Stomach (tissue), 9 donors: ENCODE data around the gene NRSN2. TPM values are rescaled to one million over a fixed set of nuclear protein-coding genes. Genes with fewer than 3 reads are reported as not detected.

ENCODE experiments used
- DNase-seq, 2 donors: peaks; one replicate each; pipeline versions ENCODE4 v3.0.0 to v3.0.0-alpha.2; 2013 to 2019
- H3K27ac ChIP-seq, 5 donors: fragments of 200-600 bp in 4 of 5; sonication (generic) in 4 of 5; one replicate each; pipeline ENCODE4 v1.5.1; 2013 to 2019; ENCODE audit warnings: mild to moderate bottlenecking in 1 of 5, moderate library complexity in 1 of 5
- H3K27me3 ChIP-seq, 3 donors: fragments of 200-600 bp; sonication (generic); one replicate each; pipeline ENCODE4 v1.5.1; 2017 to 2019; ENCODE audit warnings: mixed run types in 1 of 3
- H3K36me3 ChIP-seq, 4 donors: fragments of 200-600 bp; sonication (generic); 1 replicate in 3 of 4; 2 replicates in 1 of 4; pipeline ENCODE4 v1.5.1; 2016 to 2019
- H3K4me1 ChIP-seq, 4 donors: fragments of 200-600 bp; sonication (generic); one replicate each; pipeline ENCODE4 v1.5.1; 2016 to 2019
- H3K4me3 ChIP-seq, 4 donors: fragments of 200-600 bp; sonication (generic) in 3 of 4; one replicate each; pipeline ENCODE4 v1.5.1; 2016 to 2019; ENCODE audit warnings: mild to moderate bottlenecking in 1 of 4
- H3K9me3 ChIP-seq, 4 donors: fragments of 200-600 bp; sonication (generic); one replicate each; pipeline ENCODE4 v1.5.1; 2016 to 2019
- CTCF ChIP-seq, 7 experiments: fragments of 450-650 bp in 4 of 7; fragments of 200-600 bp in 3 of 7; sonication (generic) in 3 of 7; IDR thresholded peaks; one replicate each; pipeline ENCODE4 v1.5.1; 2016 to 2019; ENCODE audit warnings: antibody characterized with exemption in 7 of 7, control low read depth in 2 of 7, mild to moderate bottlenecking in 1 of 7
- EP300 ChIP-seq: sonication (generic); formaldehyde crosslinking; IDR thresholded peaks from one replicate; pipeline ENCODE4 v1.6.1; 2017; ENCODE audit warnings: antibody characterized with exemption
- POLR2A ChIP-seq, 4 donors: fragments of 450-650 bp; IDR thresholded peaks; one replicate each; pipeline ENCODE4 v1.6.1; 2016; ENCODE audit warnings: antibody characterized with exemption in 4 of 4, control low read depth in 2 of 4, mild to moderate bottlenecking in 1 of 4, moderate library complexity in 1 of 4
- POLR2AphosphoS5 ChIP-seq, 3 donors: sonication (generic); formaldehyde crosslinking; IDR thresholded peaks; one replicate each; pipeline ENCODE4 v1.6.1; 2016; ENCODE audit warnings: antibody characterized with exemption in 3 of 3
- WGBS, 5 donors: extraction: QIAGEN DNeasy Blood & Tissue Kit in 3 of 5; methylation state at CpG; one replicate each; pipeline versions ENCODE4 v1.1.5 to v1.1.7; 2013 to 2018; 5-methylcytosine and 5-hydroxymethylcytosine counted together
- intact Hi-C: fragments of 100-400 bp; cut with DNase I; formaldehyde crosslinking; loops from one replicate; pipeline ENCODE4 v1.15.1; 2023; ENCODE audit warnings: low total_unique reads
- polyA plus RNA-seq, 3 donors: library from polyadenylated mRNA; stranded (reverse); fragments of 200-250 nt; gene quantifications; one replicate each; pipeline ENCODE4 v1.2.3, GENCODE V29; 2013
- total RNA-seq, 5 donors: library from RNA; depleted of rRNA; stranded (reverse); fragments of >200 nt; gene quantifications; one replicate each; pipeline versions ENCODE4 v1.1.0 to v1.2.3, GENCODE V29; 2014 to 2016
- donor health status: healthy with polysubstance abuse.
- donor health status: Bipolar disorder and iron deficiency.
- donor health status: healthy.

NRSN2 gene
- total and polyA plus RNA-seq, 8 donors = 0.89 to 36.5 (median 17.7) TPM

GRCh38 chr20:309306-309840 lies 37.5 kb upstream of the NRSN2 start:
- Histone ChIP-seq H3K9me3 (no peaks in the 10 kb centered on the region), H3K27me3 (no peaks in the 10 kb centered on the region)

GRCh38 chr20:309841-310644 lies 36.9 kb upstream of the NRSN2 start:
- Histone ChIP-seq H3K27ac (peak overlapping the region; percentile 65 to 88 (median 82)), H3K4me1 (peaks cover 0 to 24% (median 13%) of the 10 kb centered on the region in 4 donors), H3K4me3 (peak overlapping the region; percentile 44 to 49 (median 46)), H3K36me3 (no peaks in the 10 kb centered on the region), H3K27me3 (no peaks in the 10 kb centered on the region), H3K9me3 (no peaks in the 10 kb centered on the region)
- WGBS, 5 donors = 5 to 9% (median 8%) methylated on average over 31 of the region's 31 CpGs
- peak; percentile 90 to 99 for DNase-seq
- TF ChIP-seq POLR2AphosphoS5 (IDR thresholded peaks at IDR 0.05) (peak in 1 of 3 donors; percentile 31), POLR2A (IDR thresholded peaks at IDR 0.05) (no peak)
- intact Hi-C loops = no loop called here

More at GRCh38 chr20:309306-309840, 37.5 kb upstream of the NRSN2 start:
- WGBS, 5 donors = 3 to 18% (median 12%) methylated on average over 6 of the region's 6 CpGs
- peak in 1 of 2 donors; percentile 65 for DNase-seq
- peak overlapping the region; percentile 65 to 88 (median 82) for H3K27ac ChIP-seq
- H3K4me3 ChIP-seq = peak overlapping the region; percentile 44 to 49 (median 46)
- H3K36me3 ChIP-seq = no peaks in the 10 kb centered on the region
- intact Hi-C loops = no loop called here
- peaks cover 0 to 24% (median 13%) of the 10 kb centered on the region in 4 donors for H3K4me1 ChIP-seq
- TF ChIP-seq EP300 (no peak), POLR2A (IDR thresholded peaks at IDR 0.05) (no peak), CTCF (IDR thresholded peaks at IDR 0.05) (peak in 1 of 7 experiments; percentile 5)

- Histone ChIP-seq H3K27me3 (no peaks in the 10 kb centered on the region), H3K27ac (peak overlapping the region in 4 of 5 donors; percentile 79 to 88 (median 82)), H3K4me3 (peak overlapping the region; percentile 44 to 49 (median 46)), H3K36me3 (no peaks in the 10 kb centered on the region), H3K9me3 (no peaks in the 10 kb centered on the region), H3K4me1 (peaks cover 0 to 24% (median 13%) of the 10 kb centered on the region in 4 donors)
- DNase-seq = no peak
- WGBS, 5 donors = 7 to 16% (median 8%) methylated on average over 7 of the region's 7 CpGs
- intact Hi-C loops = no loop called here
- TF ChIP-seq POLR2AphosphoS5 (IDR thresholded peaks at IDR 0.05) (no peak), EP300 (no peak), CTCF (IDR thresholded peaks at IDR 0.05) (no peak), POLR2A (IDR thresholded peaks at IDR 0.05) (no peak)
These were observed 36.3 kb upstream of the NRSN2 start for GRCh38 chr20:310645-311044.

GRCh38 chr20:311609-312008 lies 35.3 kb upstream of the NRSN2 start:
- intact Hi-C loops = no loop called here
- no peak for DNase-seq
- no peaks in the 10 kb centered on the region for H3K27me3 ChIP-seq
- no peak overlapping the region for H3K4me3 ChIP-seq
- whole genome bisulfite sequencing, 5 donors = 86 to 94% (median 91%) methylated on average over 7 of the region's 7 CpGs
- no peak for TF ChIP-seq EP300
- no peak for TF ChIP-seq POLR2A (IDR thresholded peaks at IDR 0.05)
- no peak for TF ChIP-seq CTCF (IDR thresholded peaks at IDR 0.05)
- TF ChIP-seq POLR2AphosphoS5 (IDR thresholded peaks at IDR 0.05) = no peak
- H3K4me1 ChIP-seq = peaks cover 0 to 24% (median 13%) of the 10 kb centered on the region in 4 donors
- no peaks in the 10 kb centered on the region for H3K9me3 ChIP-seq
- no peaks in the 10 kb centered on the region for H3K36me3 ChIP-seq
- H3K27ac ChIP-seq = no peak overlapping the region
